GM19240 (cell line): ENCODE results near the gene RBM20.
"Not testable (repeated sequence)": the region's sequence is repeated elsewhere in the genome, so short reads cannot be mapped to it uniquely, and the experiment has no call there.

Experiments
- DNase-seq: peaks from one replicate; pipeline ENCODE4 v3.0.0; 2011; ENCODE audit warnings: low spot score; ENCODE audit not compliant: insufficient read length

The RBM20 gene

GRCh38 chr10:110704906-110705476, 60.9 kb downstream of the RBM20 start:
- DNase-seq = no peak

- DNase-seq = not testable (repeated sequence)
Measured at GRCh38 chr10:110705596-110705995, 61.5 kb downstream of the RBM20 start.

- no peak for DNase-seq
Measured at GRCh38 chr10:110706690-110707098, 62.6 kb downstream of the RBM20 start.

- DNase-seq = no peak
Measured at GRCh38 chr10:110708776-110709443, 64.8 kb downstream of the RBM20 start.

- DNase-seq = no peak
Measured at GRCh38 chr10:110709444-110709828, 65.3 kb downstream of the RBM20 start.

- no peak for DNase-seq
Measured at GRCh38 chr10:110709964-110710587, 65.9 kb downstream of the RBM20 start.

GRCh38 chr10:110710621-110711020, 66.5 kb downstream of the RBM20 start:
- no peak for DNase-seq

GRCh38 chr10:110711382-110711781, 67.2 kb downstream of the RBM20 start:
- DNase-seq = no peak

GRCh38 chr10:110714356-110714755, 70.2 kb downstream of the RBM20 start:
- DNase-seq = no peak

- DNase-seq = no peak
Measured at GRCh38 chr10:110717781-110718589, 73.8 kb downstream of the RBM20 start.

- DNase-seq = no peak
Measured at GRCh38 chr10:110721406-110722038, 77.4 kb downstream of the RBM20 start.

GRCh38 chr10:110723224-110723891, 79.2 kb downstream of the RBM20 start:
- DNase-seq = no peak

GRCh38 chr10:110724116-110724921, 80.2 kb downstream of the RBM20 start:
- peak; percentile 26 for DNase-seq

- no peak for DNase-seq
Measured at GRCh38 chr10:110724937-110725336, 80.8 kb downstream of the RBM20 start.

GRCh38 chr10:110725801-110726630, 81.9 kb downstream of the RBM20 start:
- no peak for DNase-seq

GRCh38 chr10:110727785-110728184, 83.6 kb downstream of the RBM20 start:
- not testable (repeated sequence) for DNase-seq

GRCh38 chr10:110730345-110731050, 86.4 kb downstream of the RBM20 start:
- DNase-seq = no peak

GRCh38 chr10:110733218-110733952, 89.2 kb downstream of the RBM20 start:
- no peak for DNase-seq
